Measurements from ENCODE around the gene TAF4B. TPM values are rescaled to one million over a fixed set of nuclear protein-coding genes. Genes with fewer than 3 reads are reported as not detected.
A peak's percentile ranks its signal among the peaks of the same experiment; 100 is the strongest.

Gene TAF4B
- total and polyA plus RNA-seq, 12 donors = 0.73 to 1.8 (median 1.5) TPM

DNA sequence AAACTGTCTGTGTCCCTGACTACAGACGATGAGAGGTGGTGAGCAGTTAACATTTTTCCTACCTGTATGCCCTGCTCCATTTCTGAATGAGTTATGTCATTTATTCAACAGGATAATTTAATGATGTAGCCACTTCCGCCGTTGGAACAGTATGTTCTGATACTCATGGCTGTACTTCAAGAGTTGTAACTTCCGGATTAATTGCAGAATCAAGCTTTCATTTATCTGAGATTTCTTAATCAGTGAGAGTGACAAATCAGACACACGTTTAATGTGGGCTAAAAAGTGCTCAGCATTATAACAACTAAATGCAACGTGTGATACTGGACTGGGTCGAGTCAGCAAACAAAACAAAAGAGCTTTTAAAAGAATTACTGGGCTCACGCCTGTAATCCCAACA lies 214.4 kb downstream of the TAF4B start:
- TF ChIP-seq, protein P1, sequence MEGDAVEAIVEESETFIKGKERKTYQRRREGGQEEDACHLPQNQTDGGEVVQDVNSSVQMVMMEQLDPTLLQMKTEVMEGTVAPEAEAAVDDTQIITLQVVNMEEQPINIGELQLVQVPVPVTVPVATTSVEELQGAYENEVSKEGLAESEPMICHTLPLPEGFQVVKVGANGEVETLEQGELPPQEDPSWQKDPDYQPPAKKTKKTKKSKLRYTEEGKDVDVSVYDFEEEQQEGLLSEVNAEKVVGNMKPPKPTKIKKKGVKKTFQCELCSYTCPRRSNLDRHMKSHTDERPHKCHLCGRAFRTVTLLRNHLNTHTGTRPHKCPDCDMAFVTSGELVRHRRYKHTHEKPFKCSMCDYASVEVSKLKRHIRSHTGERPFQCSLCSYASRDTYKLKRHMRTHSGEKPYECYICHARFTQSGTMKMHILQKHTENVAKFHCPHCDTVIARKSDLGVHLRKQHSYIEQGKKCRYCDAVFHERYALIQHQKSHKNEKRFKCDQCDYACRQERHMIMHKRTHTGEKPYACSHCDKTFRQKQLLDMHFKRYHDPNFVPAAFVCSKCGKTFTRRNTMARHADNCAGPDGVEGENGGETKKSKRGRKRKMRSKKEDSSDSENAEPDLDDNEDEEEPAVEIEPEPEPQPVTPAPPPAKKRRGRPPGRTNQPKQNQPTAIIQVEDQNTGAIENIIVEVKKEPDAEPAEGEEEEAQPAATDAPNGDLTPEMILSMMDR (IDR thresholded peaks at IDR 0.05) = no peak
- intact Hi-C loops (cut with DNase I) = no loop called here
- Histone ChIP-seq H3K36me3 (no peaks in the 10 kb centered on the region), H3K9me3 (no peaks in the 10 kb centered on the region), H3K27me3 (peaks cover 0 to 8% (median 0%) of the 10 kb centered on the region in 7 donors), H3K27ac (no peak overlapping the region), H3K4me1 (peaks cover 0 to 10% (median 0%) of the 10 kb centered on the region in 9 donors), H3K4me3 (no peak overlapping the region)
- ATAC-seq (peak in 3 of 8 donors; percentile 71 to 76 (median 75)), DNase-seq (no peak)
- WGBS, 2 donors = 37 to 41% methylated on average over 8 of the region's 8 CpGs

Other genes with a start within 250 kb of the TAF4B start
- 10 to 100 TPM; 24.2 to 41.8 (median 34.4) TPM for gene SS18, start 135.8 kb upstream of the TAF4B start, total RNA-seq
- 10 to 100 TPM; 15.1 to 18.7 TPM for gene SS18, start 135.8 kb upstream of the TAF4B start, polyA plus RNA-seq
- gene PSMA8, start 92.6 kb upstream of the TAF4B start, total RNA-seq = under 1 TPM in 1 of 10 donors, not detected in 9; 0.38 TPM
- not detected for gene PSMA8, start 92.6 kb upstream of the TAF4B start, polyA plus RNA-seq

Measured in heart right ventricle (tissue), 16 donors.